NCI-H1930 (cell line): ENCODE data around the gene PACSIN1.

ENCODE experiments used
- DNase-seq, 2 experiments: peaks; one replicate each; lab custom pipeline; 2025; lab: John Stamatoyannopoulos, UW

The PACSIN1 gene

GRCh38 chr6:34581561-34581920, 115.7 kb downstream of the PACSIN1 start:
- no peak for DNase-seq

GRCh38 chr6:34583461-34583860, 117.6 kb downstream of the PACSIN1 start:
- DNase-seq = no peak

GRCh38 chr6:34583861-34584604, 118.2 kb downstream of the PACSIN1 start:
- DNase-seq = no peak

GRCh38 chr6:34584694-34585093, 118.8 kb downstream of the PACSIN1 start:
- DNase-seq = no peak
